HepG2 (cell line): ENCODE data around the gene TMIGD2. TPM values are rescaled to one million over a fixed set of nuclear protein-coding genes. Genes with fewer than 3 reads are reported as not detected.
A peak's percentile ranks its signal among the peaks of the same experiment; 100 is the strongest.

ENCODE experiments used
- GABPB1 ChIP-seq: IDR thresholded peaks from 2 replicates; pipeline ENCODE4 v1.6.1; 2016; ENCODE audit warnings: mild to moderate bottlenecking, missing genetic modification reagents, moderate library complexity, missing compliant biosample characterization
- ZFX ChIP-seq: sonication (generic); formaldehyde crosslinking; IDR thresholded peaks from 2 replicates; pipeline ENCODE4 v1.4.0; 2020; ENCODE audit warnings: mild to moderate bottlenecking, low read depth, missing genetic modification reagents, moderate library complexity
- ZKSCAN1 ChIP-seq: fragments of 150-350 bp; IDR thresholded peaks from 2 replicates; pipeline ENCODE4 v1.6.1; 2014; ENCODE audit warnings: low read length
- polyA plus RNA-seq, 8 experiments: library from polyadenylated mRNA; depleted of rRNA in 3 of 8; stranded (reverse) in 7 of 8; unstranded in 1 of 8; fragments of >200 nt; fragmentation: Illumina TruSeq in 4 of 8; extraction: Trizol in 4 of 8; gene quantifications; 2 replicates each; pipeline versions ENCODE4 v1.2.1 to v1.2.3, GENCODE V29; 2011 to 2016; ENCODE audit warnings: low read depth in 4 of 8, missing spikeins in 1 of 8, mixed read lengths in 1 of 8; ENCODE audit not compliant: insufficient read depth in 1 of 8
- total RNA-seq, 5 experiments: library from RNA; depleted of rRNA; stranded (reverse); fragments of >200 nt; fragmentation: Illumina TruSeq; extraction: Trizol; gene quantifications; 2 replicates each; pipeline ENCODE4 v1.2.3, GENCODE V29; 2016; ENCODE audit warnings: low read depth in 1 of 5
- TF ChIP-seq, protein P1 (sequence below): sonication (generic); formaldehyde crosslinking; IDR thresholded peaks from 2 replicates; pipeline ENCODE4 v1.4.0; 2020; ENCODE audit warnings: missing genetic modification reagents, borderline replicate concordance
- TF ChIP-seq, protein P2 (sequence below): sonication (generic); formaldehyde crosslinking; IDR thresholded peaks from 2 replicates; pipeline ENCODE4 v1.5.0; 2020; ENCODE audit warnings: mild to moderate bottlenecking, missing genetic modification reagents, borderline replicate concordance
- TF ChIP-seq, protein P3 (sequence below): sonication (generic); formaldehyde crosslinking; IDR thresholded peaks from 2 replicates; pipeline ENCODE4 v1.4.0; 2020; ENCODE audit warnings: missing genetic modification reagents, mild to moderate bottlenecking, borderline replicate concordance
- TF ChIP-seq, protein P4 (sequence below): sonication (generic); formaldehyde crosslinking; IDR thresholded peaks from 2 replicates; pipeline ENCODE4 v1.5.0; 2020; ENCODE audit warnings: mild to moderate bottlenecking, low read depth, missing genetic modification reagents, borderline replicate concordance

The TMIGD2 gene
- total and polyA plus RNA-seq, 2 of the 13 experiments (the other 11 are each of a cell fraction or from before 2014, with no cell fraction given): 0.11 to 1.0 TPM

DNA sequence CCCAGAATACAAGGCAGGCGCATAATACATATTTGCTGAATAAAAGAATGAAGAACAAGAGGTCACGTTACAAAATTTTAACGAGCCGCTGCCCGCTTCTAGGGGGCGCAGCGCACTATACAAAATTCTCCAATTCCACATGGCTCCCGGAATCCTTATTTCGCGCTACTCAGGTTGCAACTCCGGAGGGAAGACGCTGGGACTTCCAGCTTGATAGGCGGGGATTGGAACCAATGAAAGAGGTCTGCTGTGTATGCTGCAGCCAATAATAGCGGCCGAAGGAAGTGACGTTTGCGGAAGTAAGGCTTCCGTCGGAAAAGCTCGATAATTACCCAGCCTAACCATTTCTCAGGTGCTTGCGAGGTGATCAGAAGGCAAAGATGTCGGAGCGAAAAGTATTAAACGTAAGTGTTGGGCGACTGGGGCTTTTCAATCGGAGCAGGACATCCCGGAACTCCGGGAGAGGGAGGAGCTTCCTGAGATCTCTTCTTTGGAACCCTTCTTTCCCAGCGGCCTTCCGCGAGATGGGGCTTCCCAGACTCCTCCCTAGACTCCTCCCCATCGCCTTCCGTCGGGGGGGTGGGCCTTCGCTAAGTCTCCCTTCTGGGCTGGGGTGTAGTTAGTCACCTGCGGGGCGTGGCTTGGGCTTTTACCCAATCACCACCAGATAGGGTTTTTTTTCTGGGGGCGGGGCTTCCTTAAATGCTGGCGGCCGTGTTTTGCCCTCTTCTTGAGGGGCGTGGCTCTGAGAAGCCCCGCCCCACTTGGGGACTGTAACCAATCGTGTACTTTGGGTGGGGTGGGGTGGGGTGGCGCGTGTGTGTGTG is 55.2 kb downstream of the TMIGD2 start, which contains the start of gene YJU2 (continued):
- TF ChIP-seq, protein P1, sequence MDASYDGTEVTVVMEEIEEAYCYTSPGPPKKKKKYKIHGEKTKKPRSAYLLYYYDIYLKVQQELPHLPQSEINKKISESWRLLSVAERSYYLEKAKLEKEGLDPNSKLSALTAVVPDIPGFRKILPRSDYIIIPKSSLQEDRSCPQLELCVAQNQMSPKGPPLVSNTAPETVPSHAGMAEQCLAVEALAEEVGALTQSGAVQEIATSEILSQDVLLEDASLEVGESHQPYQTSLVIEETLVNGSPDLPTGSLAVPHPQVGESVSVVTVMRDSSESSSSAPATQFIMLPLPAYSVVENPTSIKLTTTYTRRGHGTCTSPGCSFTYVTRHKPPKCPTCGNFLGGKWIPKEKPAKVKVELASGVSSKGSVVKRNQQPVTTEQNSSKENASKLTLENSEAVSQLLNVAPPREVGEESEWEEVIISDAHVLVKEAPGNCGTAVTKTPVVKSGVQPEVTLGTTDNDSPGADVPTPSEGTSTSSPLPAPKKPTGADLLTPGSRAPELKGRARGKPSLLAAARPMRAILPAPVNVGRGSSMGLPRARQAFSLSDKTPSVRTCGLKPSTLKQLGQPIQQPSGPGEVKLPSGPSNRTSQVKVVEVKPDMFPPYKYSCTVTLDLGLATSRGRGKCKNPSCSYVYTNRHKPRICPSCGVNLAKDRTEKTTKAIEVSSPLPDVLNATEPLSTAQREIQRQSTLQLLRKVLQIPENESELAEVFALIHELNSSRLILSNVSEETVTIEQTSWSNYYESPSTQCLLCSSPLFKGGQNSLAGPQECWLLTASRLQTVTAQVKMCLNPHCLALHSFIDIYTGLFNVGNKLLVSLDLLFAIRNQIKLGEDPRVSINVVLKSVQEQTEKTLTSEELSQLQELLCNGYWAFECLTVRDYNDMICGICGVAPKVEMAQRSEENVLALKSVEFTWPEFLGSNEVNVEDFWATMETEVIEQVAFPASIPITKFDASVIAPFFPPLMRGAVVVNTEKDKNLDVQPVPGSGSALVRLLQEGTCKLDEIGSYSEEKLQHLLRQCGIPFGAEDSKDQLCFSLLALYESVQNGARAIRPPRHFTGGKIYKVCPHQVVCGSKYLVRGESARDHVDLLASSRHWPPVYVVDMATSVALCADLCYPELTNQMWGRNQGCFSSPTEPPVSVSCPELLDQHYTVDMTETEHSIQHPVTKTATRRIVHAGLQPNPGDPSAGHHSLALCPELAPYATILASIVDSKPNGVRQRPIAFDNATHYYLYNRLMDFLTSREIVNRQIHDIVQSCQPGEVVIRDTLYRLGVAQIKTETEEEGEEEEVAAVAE: peak; percentile 53; the same call in 1 of the 2 replicates
- TF ChIP-seq ZFX (CRISPR knock-in tag) (peak; percentile 81), ZKSCAN1 (no peak; the same call in 1 of the 2 replicates), GABPB1 (CRISPR knock-in tag) (peak; percentile 97)
- TF ChIP-seq, protein P2, sequence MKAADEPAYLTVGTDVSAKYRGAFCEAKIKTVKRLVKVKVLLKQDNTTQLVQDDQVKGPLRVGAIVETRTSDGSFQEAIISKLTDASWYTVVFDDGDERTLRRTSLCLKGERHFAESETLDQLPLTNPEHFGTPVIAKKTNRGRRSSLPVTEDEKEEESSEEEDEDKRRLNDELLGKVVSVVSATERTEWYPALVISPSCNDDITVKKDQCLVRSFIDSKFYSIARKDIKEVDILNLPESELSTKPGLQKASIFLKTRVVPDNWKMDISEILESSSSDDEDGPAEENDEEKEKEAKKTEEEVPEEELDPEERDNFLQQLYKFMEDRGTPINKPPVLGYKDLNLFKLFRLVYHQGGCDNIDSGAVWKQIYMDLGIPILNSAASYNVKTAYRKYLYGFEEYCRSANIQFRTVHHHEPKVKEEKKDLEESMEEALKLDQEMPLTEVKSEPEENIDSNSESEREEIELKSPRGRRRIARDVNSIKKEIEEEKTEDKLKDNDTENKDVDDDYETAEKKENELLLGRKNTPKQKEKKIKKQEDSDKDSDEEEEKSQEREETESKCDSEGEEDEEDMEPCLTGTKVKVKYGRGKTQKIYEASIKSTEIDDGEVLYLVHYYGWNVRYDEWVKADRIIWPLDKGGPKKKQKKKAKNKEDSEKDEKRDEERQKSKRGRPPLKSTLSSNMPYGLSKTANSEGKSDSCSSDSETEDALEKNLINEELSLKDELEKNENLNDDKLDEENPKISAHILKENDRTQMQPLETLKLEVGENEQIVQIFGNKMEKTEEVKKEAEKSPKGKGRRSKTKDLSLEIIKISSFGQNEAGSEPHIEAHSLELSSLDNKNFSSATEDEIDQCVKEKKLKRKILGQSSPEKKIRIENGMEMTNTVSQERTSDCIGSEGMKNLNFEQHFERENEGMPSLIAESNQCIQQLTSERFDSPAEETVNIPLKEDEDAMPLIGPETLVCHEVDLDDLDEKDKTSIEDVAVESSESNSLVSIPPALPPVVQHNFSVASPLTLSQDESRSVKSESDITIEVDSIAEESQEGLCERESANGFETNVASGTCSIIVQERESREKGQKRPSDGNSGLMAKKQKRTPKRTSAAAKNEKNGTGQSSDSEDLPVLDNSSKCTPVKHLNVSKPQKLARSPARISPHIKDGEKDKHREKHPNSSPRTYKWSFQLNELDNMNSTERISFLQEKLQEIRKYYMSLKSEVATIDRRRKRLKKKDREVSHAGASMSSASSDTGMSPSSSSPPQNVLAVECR (CRISPR knock-in tag): peak; percentile 79; the same call in 1 of the 2 replicates
- TF ChIP-seq, protein P3, sequence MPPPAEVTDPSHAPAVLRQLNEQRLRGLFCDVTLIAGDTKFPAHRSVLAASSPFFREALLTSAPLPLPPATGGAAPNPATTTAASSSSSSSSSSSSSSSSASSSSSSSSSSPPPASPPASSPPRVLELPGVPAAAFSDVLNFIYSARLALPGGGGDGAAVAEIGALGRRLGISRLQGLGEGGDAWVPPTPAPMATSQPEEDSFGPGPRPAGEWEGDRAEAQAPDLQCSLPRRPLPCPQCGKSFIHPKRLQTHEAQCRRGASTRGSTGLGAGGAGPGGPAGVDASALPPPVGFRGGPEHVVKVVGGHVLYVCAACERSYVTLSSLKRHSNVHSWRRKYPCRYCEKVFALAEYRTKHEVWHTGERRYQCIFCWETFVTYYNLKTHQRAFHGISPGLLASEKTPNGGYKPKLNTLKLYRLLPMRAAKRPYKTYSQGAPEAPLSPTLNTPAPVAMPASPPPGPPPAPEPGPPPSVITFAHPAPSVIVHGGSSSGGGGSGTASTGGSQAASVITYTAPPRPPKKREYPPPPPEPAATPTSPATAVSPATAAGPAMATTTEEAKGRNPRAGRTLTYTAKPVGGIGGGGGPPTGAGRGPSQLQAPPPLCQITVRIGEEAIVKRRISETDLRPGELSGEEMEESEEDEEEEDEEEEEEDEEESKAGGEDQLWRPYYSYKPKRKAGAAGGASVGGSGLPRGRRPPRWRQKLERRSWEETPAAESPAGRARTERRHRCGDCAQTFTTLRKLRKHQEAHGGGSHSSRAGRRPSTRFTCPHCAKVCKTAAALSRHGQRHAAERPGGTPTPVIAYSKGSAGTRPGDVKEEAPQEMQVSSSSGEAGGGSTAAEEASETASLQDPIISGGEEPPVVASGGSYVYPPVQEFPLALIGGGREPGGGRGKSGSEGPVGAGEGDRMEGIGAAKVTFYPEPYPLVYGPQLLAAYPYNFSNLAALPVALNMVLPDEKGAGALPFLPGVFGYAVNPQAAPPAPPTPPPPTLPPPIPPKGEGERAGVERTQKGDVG (CRISPR knock-in tag): no peak
- TF ChIP-seq, protein P4, sequence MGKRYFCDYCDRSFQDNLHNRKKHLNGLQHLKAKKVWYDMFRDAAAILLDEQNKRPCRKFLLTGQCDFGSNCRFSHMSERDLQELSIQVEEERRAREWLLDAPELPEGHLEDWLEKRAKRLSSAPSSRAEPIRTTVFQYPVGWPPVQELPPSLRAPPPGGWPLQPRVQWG (CRISPR knock-in tag): no peak
